B cell (primary cell): ENCODE measurements around the gene IPO4. TPM values are rescaled to one million over a fixed set of nuclear protein-coding genes. Genes with fewer than 3 reads are reported as not detected.
"Not testable (repeated sequence)": the region's sequence is repeated elsewhere in the genome, so short reads cannot be mapped to it uniquely, and the experiment has no call there.

ENCODE experiments used
- ATAC-seq: fragments of 200-7000 bp; cut with Tn5 transposase; one replicate; pipeline ENCODE4 v1.10.0; 2021; ENCODE audit warnings: low read depth, mild to moderate bottlenecking, moderate number of reproducible peaks, moderate library complexity
- CTCF ChIA-PET: fragments of 350-600 bp; sonication (Branson Sonifier 250); formaldehyde crosslinking; loops from one replicate; lab custom pipeline; 2021; ENCODE audit warnings: antibody characterized with exemption, inconsistent platforms; lab: Charles Lee
- POLR2A ChIA-PET: fragments of 350-600 bp; sonication (Branson Sonifier 250); formaldehyde crosslinking; loops from one replicate; lab custom pipeline; 2021; ENCODE audit warnings: antibody characterized with exemption; lab: Charles Lee
- DNase-seq: peaks from one replicate; pipeline ENCODE4 v3.0.0; 2013
- H2AFZ ChIP-seq: 2 replicates; pipeline ENCODE4 v1.6.1; 2012; ENCODE audit warnings: mild to moderate bottlenecking, low read depth, low read length; ENCODE audit not compliant: insufficient read depth, poor library complexity, severe bottlenecking
- H3K27ac ChIP-seq, 2 donors: 1 replicate in 1 of 2; 2 replicates in 1 of 2; pipeline ENCODE4 v1.5.1; 2012 to 2013; ENCODE audit warnings: low read length in 2 of 2, mild to moderate bottlenecking in 2 of 2, moderate library complexity in 1 of 2
- H3K27me3 ChIP-seq, 4 experiments: fragments of 200-600 bp in 1 of 4; sonication (generic) in 1 of 4; replicated peaks in 1 of 4; 1 replicate in 2 of 4; 2 replicates in 2 of 4; pipeline versions ENCODE4 v1.6.1 to v1.7.0; 2013 to 2016; ENCODE audit warnings: low read length in 3 of 4, mild to moderate bottlenecking in 2 of 4, mixed read lengths in 1 of 4, moderate library complexity in 1 of 4; ENCODE audit not compliant: insufficient read depth in 4 of 4, control insufficient read depth in 3 of 4; ENCODE audit errors: control extremely low read depth in 1 of 4
- H3K36me3 ChIP-seq, 2 experiments: replicated peaks in 1 of 2; 1 replicate in 1 of 2; 2 replicates in 1 of 2; pipeline versions ENCODE4 v1.6.1 to v1.7.1; 2013; ENCODE audit warnings: low read length in 1 of 2; ENCODE audit not compliant: insufficient read depth in 2 of 2, control insufficient read depth in 1 of 2; ENCODE audit errors: control extremely low read depth in 1 of 2, extremely low read depth in 1 of 2
- H3K4me1 ChIP-seq, 2 donors: fragments of 200-600 bp in 1 of 2; sonication (generic) in 1 of 2; 1 replicate in 1 of 2; 2 replicates in 1 of 2; pipeline versions ENCODE4 v1.5.1 to v1.6.1; 2013 to 2017; ENCODE audit warnings: low read length in 2 of 2; ENCODE audit not compliant: control insufficient read depth in 2 of 2, insufficient read depth in 2 of 2
- H3K4me2 ChIP-seq: replicated peaks from 2 replicates; pipeline ENCODE3; 2012; ENCODE audit warnings: mild to moderate bottlenecking, low read depth, low read length; ENCODE audit not compliant: poor library complexity, severe bottlenecking
- H3K4me3 ChIP-seq, 5 experiments: fragments of 200-600 bp in 1 of 5; sonication (generic) in 1 of 5; 1 replicate in 3 of 5; 2 replicates in 2 of 5; pipeline versions ENCODE4 v1.5.1 to v1.7.0; 2011 to 2016; ENCODE audit warnings: low read length in 4 of 5, mild to moderate bottlenecking in 4 of 5, low read depth in 2 of 5, control low read depth in 1 of 5, moderate library complexity in 1 of 5; ENCODE audit not compliant: insufficient read depth in 1 of 5; ENCODE audit errors: control extremely low read depth in 1 of 5, extremely low read depth in 1 of 5
- H3K79me2 ChIP-seq: fragments of 200-600 bp; sonication (generic); one replicate; pipeline ENCODE4 v1.6.0; 2016; ENCODE audit warnings: low read length; ENCODE audit not compliant: control insufficient read depth, insufficient read depth
- H3K9ac ChIP-seq: fragments of 200-600 bp; sonication (generic); 2 replicates; pipeline ENCODE4 v1.6.1; 2017; ENCODE audit warnings: mild to moderate bottlenecking, low read length, moderate library complexity
- H3K9me3 ChIP-seq, 3 donors: one replicate each; pipeline versions ENCODE4 v1.6.1 to v1.7.1; 2013; ENCODE audit warnings: low read length in 2 of 3; ENCODE audit not compliant: control insufficient read depth in 2 of 3, insufficient read depth in 1 of 3; ENCODE audit errors: control extremely low read depth in 1 of 3
- H4K20me1 ChIP-seq: 2 replicates; pipeline ENCODE4 v1.6.0; 2012; ENCODE audit warnings: mild to moderate bottlenecking, low read length; ENCODE audit not compliant: insufficient read depth, control insufficient read depth, poor library complexity, severe bottlenecking
- H3K27ac Mint-ChIP-seq: one replicate; pipeline ENCODE4 v1.8.0; 2021; ENCODE audit warnings: mixed read lengths
- H3K27me3 Mint-ChIP-seq: one replicate; pipeline ENCODE4 v1.8.0; 2021; ENCODE audit warnings: mixed read lengths
- H3K4me1 Mint-ChIP-seq: one replicate; pipeline ENCODE4 v1.8.0; 2021; ENCODE audit warnings: mixed read lengths
- H3K4me3 Mint-ChIP-seq: one replicate; pipeline ENCODE4 v1.8.0; 2021; ENCODE audit warnings: mixed read lengths
- H3K9me3 Mint-ChIP-seq: one replicate; pipeline ENCODE4 v1.8.0; 2022; ENCODE audit warnings: mixed read lengths; ENCODE audit not compliant: insufficient read depth
- CTCF ChIP-seq: fragments of 200-600 bp; IDR thresholded peaks from one replicate; pipeline ENCODE4 v1.8.0; 2022; ENCODE audit warnings: antibody characterized with exemption, mild to moderate bottlenecking
- EZH2 ChIP-seq: IDR thresholded peaks from 2 replicates; pipeline ENCODE4 v1.6.1; 2012; ENCODE audit warnings: borderline replicate concordance, low read depth, mild to moderate bottlenecking, moderate library complexity, low read length; ENCODE audit not compliant: insufficient read depth, poor library complexity, severe bottlenecking
- WGBS: methylation state at CpG from one replicate; pipeline ENCODE4 v1.1.5; 2013; ENCODE audit warnings: missing lambda C conversion rate; ENCODE audit not compliant: insufficient coverage; 5-methylcytosine and 5-hydroxymethylcytosine counted together
- intact Hi-C: fragments of 100-400 bp; cut with micrococcal nuclease; formaldehyde crosslinking; loops from one replicate; pipeline ENCODE4 v1.10.0; 2022
- polyA plus RNA-seq: library from polyadenylated mRNA; depleted of rRNA; stranded (reverse); fragments of >200 nt; gene quantifications from 2 replicates; pipeline ENCODE4 v1.2.3, GENCODE V29; 2012
- total RNA-seq, 2 donors: library from RNA; stranded (reverse); fragments of 120-200 nt in 1 of 2; gene quantifications; 1 replicate in 1 of 2; 2 replicates in 1 of 2; pipeline versions ENCODE4 v1.2.3 to v1.2.4, GENCODE V29; 2013 to 2022

IPO4 gene
- total and polyA plus RNA-seq, 2 donors (not counting 1 experiment from before 2014, with no cell fraction given): 28.3 to 35.0 TPM

GRCh38 chr14:24224618-24225071, 36.0 kb upstream of the IPO4 start:
- no peak for TF ChIP-seq EZH2
- TF ChIP-seq CTCF: no peak
- H2AFZ ChIP-seq: no peak overlapping the region
- no peak overlapping the region for H3K27ac ChIP-seq
- no peak overlapping the region for H3K9ac ChIP-seq
- H3K4me1 ChIP-seq: no peaks in the 10 kb centered on the region
- no peak overlapping the region for H3K27ac Mint-ChIP-seq
- intact Hi-C loops: no loop called here
- no peak for DNase-seq
- no peak overlapping the region for H3K4me3 ChIP-seq
- ATAC-seq: no peak
- ChIA-PET CTCF (interaction anchor here (0.8 to 3.2 kb wide), 2 partner anchors 17 to 83 kb away, joined by 3 to 9 read pairs; partner anchors contain the start of gene CIDEB), POLR2A (no interaction called here)
- 90% methylated on average over 6 of the region's 7 CpGs for WGBS
- H4K20me1 ChIP-seq: peaks cover 29% of the 10 kb centered on the region
- H3K9me3 Mint-ChIP-seq: no peaks in the 10 kb centered on the region
- no peaks in the 10 kb centered on the region for H3K27me3 ChIP-seq
- H3K79me2 ChIP-seq: peaks cover 89% of the 10 kb centered on the region
- H3K36me3 ChIP-seq: peaks cover 0 to 8% of the 10 kb centered on the region in 2 experiments
- H3K9me3 ChIP-seq: no peaks in the 10 kb centered on the region
- no peaks in the 10 kb centered on the region for H3K27me3 Mint-ChIP-seq
- no peak overlapping the region for H3K4me3 Mint-ChIP-seq
- H3K4me2 ChIP-seq: no peak overlapping the region
- H3K4me1 Mint-ChIP-seq: peaks cover 20% of the 10 kb centered on the region

- H3K27ac ChIP-seq, ATAC-seq, H3K9me3 ChIP-seq, DNase-seq, H3K4me2 ChIP-seq, H3K36me3 ChIP-seq, intact Hi-C loops, H3K4me3 ChIP-seq, H3K9me3 Mint-ChIP-seq, H3K27ac Mint-ChIP-seq, H3K4me3 Mint-ChIP-seq, H3K9ac ChIP-seq, H2AFZ ChIP-seq, H3K27me3 Mint-ChIP-seq, H3K27me3 ChIP-seq, H3K4me1 ChIP-seq: not testable (repeated sequence)
- H3K79me2 ChIP-seq: peaks cover 87% of the 10 kb centered on the region
- 100% methylated on average over 1 of the region's 4 CpGs for WGBS
- CTCF ChIA-PET: interaction anchor here (3.2 kb wide), 1 partner anchor 85 kb away, joined by 9 read pairs; the partner anchor contains the start of gene CIDEB
- H4K20me1 ChIP-seq: peaks cover 27% of the 10 kb centered on the region
- peaks cover 16% of the 10 kb centered on the region for H3K4me1 Mint-ChIP-seq
- POLR2A ChIA-PET: interaction anchor here (0.6 to 0.7 kb wide), 3 partner anchors 63 to 69 kb away, joined by 3 to 6 read pairs (median 4); no protein-coding TSS in a partner anchor
Observed at GRCh38 chr14:24222987-24223386, 34.4 kb upstream of the IPO4 start.
